ENCODE results near the gene PARP15.
"Not testable (repeated sequence)": the region's sequence is repeated elsewhere in the genome, so short reads cannot be mapped to it uniquely, and the experiment has no call there.

The PARP15 gene

GRCh38 chr3:122620399-122620798, 42.9 kb downstream of the PARP15 start:
- DNase-seq, result no peak

- DNase-seq, result no peak
These were observed 43.7 kb downstream of the PARP15 start for GRCh38 chr3:122621112-122621511.

GRCh38 chr3:122623031-122623829, 45.8 kb downstream of the PARP15 start:
- DNase-seq, result no peak

- no peak for DNase-seq
These were observed 49.2 kb downstream of the PARP15 start for GRCh38 chr3:122626515-122627180.

- DNase-seq, result no peak
These were observed 49.9 kb downstream of the PARP15 start for GRCh38 chr3:122627301-122627700.

- no peak for DNase-seq
These were observed 51.1 kb downstream of the PARP15 start for GRCh38 chr3:122628567-122628966.

GRCh38 chr3:122629763-122630162, 52.3 kb downstream of the PARP15 start:
- DNase-seq, result no peak

- DNase-seq, result no peak
These were observed 58.3 kb downstream of the PARP15 start for GRCh38 chr3:122635789-122636188.

- no peak for DNase-seq
These were observed 59.2 kb downstream of the PARP15 start for GRCh38 chr3:122636697-122637096.

GRCh38 chr3:122640437-122640999, 63.1 kb downstream of the PARP15 start:
- DNase-seq, result no peak

- peak; percentile 31 to 39 for DNase-seq
These were observed 65.5 kb downstream of the PARP15 start for GRCh38 chr3:122642935-122643334.

GRCh38 chr3:122646146-122646988, 68.9 kb downstream of the PARP15 start:
- DNase-seq, result no peak

GRCh38 chr3:122651233-122651907, 73.9 kb downstream of the PARP15 start:
- DNase-seq, result not testable (repeated sequence)

GRCh38 chr3:122651962-122652361, 74.5 kb downstream of the PARP15 start:
- DNase-seq, result not testable (repeated sequence)

- not testable (repeated sequence) for DNase-seq
These were observed 80.9 kb downstream of the PARP15 start for GRCh38 chr3:122658336-122658735.

- peak in 1 of 2 experiments; percentile 22 for DNase-seq
These were observed 83.0 kb downstream of the PARP15 start for GRCh38 chr3:122660297-122660974.

- DNase-seq, result no peak
These were observed 84.2 kb downstream of the PARP15 start for GRCh38 chr3:122661633-122662032.

- DNase-seq, result no peak
These were observed 85.1 kb downstream of the PARP15 start for GRCh38 chr3:122662505-122662904.

- no peak for DNase-seq
These were observed 87.9 kb downstream of the PARP15 start for GRCh38 chr3:122665226-122665786.

- no peak for DNase-seq
These were observed 88.4 kb downstream of the PARP15 start for GRCh38 chr3:122665881-122666280.

- no peak for DNase-seq
These were observed 91.7 kb downstream of the PARP15 start for GRCh38 chr3:122668930-122669730.
